Esophagus squamous epithelium (tissue), 5 donors: ENCODE measurements around the gene BACE2. TPM values are rescaled to one million over a fixed set of nuclear protein-coding genes. Genes with fewer than 3 reads are reported as not detected.

Experiments
- DNase-seq: peaks from one replicate; lab custom pipeline; 2025; lab: John Stamatoyannopoulos, UW
- H3K27ac ChIP-seq, 4 donors: fragments of 200-600 bp; sonication (generic); one replicate each; pipeline ENCODE4 v1.5.1; 2016 to 2019; ENCODE audit warnings: mild to moderate bottlenecking in 1 of 4
- H3K27me3 ChIP-seq, 4 donors: fragments of 200-600 bp; sonication (generic); 1 replicate in 3 of 4; 2 replicates in 1 of 4; pipeline versions ENCODE4 v1.5.1 to v1.6.0; 2017 to 2021; ENCODE audit warnings: antibody characterized with exemption in 1 of 4
- H3K36me3 ChIP-seq, 3 donors: fragments of 200-600 bp; sonication (generic); one replicate each; pipeline ENCODE4 v1.5.1; 2016 to 2019
- H3K4me1 ChIP-seq, 3 donors: fragments of 200-600 bp; sonication (generic); one replicate each; pipeline ENCODE4 v1.5.1; 2017 to 2019
- H3K4me3 ChIP-seq, 4 donors: fragments of 200-600 bp; sonication (generic); 1 replicate in 3 of 4; 2 replicates in 1 of 4; pipeline ENCODE4 v1.5.1; 2016 to 2019; ENCODE audit warnings: mild to moderate bottlenecking in 2 of 4, moderate library complexity in 1 of 4
- H3K9me3 ChIP-seq, 3 donors: fragments of 200-600 bp; sonication (generic); one replicate each; pipeline ENCODE4 v1.5.1; 2016 to 2019
- POLR2A ChIP-seq, 4 donors: fragments of 450-650 bp; IDR thresholded peaks; one replicate each; pipeline ENCODE4 v1.6.1; 2017; ENCODE audit warnings: antibody characterized with exemption in 4 of 4, mild to moderate bottlenecking in 4 of 4, moderate library complexity in 3 of 4
- WGBS, 2 donors: methylation state at CpG; one replicate each; pipeline ENCODE4 v1.1.5; 2018; 5-methylcytosine and 5-hydroxymethylcytosine counted together
- intact Hi-C: fragments of 100-400 bp; cut with DNase I; formaldehyde crosslinking; loops from one replicate; pipeline ENCODE4 v1.15.0; 2022
- total RNA-seq, 4 donors: library from RNA; depleted of rRNA; stranded (reverse); fragments of >200 nt; gene quantifications; one replicate each; pipeline ENCODE4 v1.1.0, GENCODE V29; 2016
- TF ChIP-seq, protein P1 (sequence below), 6 experiments: fragments of 450-650 bp in 4 of 6; fragments of 200-600 bp in 2 of 6; sonication (generic) in 2 of 6; IDR thresholded peaks; one replicate each; pipeline ENCODE4 v1.5.1; 2016 to 2019; ENCODE audit warnings: antibody characterized with exemption in 6 of 6, mild to moderate bottlenecking in 4 of 6, moderate library complexity in 4 of 6
- donor health status: DM: yes; HTN: yes; CAD: no.

Gene BACE2
- total RNA-seq, 4 donors from 2014 or later = 32.8 to 51.5 (median 47.1) TPM

DNA sequence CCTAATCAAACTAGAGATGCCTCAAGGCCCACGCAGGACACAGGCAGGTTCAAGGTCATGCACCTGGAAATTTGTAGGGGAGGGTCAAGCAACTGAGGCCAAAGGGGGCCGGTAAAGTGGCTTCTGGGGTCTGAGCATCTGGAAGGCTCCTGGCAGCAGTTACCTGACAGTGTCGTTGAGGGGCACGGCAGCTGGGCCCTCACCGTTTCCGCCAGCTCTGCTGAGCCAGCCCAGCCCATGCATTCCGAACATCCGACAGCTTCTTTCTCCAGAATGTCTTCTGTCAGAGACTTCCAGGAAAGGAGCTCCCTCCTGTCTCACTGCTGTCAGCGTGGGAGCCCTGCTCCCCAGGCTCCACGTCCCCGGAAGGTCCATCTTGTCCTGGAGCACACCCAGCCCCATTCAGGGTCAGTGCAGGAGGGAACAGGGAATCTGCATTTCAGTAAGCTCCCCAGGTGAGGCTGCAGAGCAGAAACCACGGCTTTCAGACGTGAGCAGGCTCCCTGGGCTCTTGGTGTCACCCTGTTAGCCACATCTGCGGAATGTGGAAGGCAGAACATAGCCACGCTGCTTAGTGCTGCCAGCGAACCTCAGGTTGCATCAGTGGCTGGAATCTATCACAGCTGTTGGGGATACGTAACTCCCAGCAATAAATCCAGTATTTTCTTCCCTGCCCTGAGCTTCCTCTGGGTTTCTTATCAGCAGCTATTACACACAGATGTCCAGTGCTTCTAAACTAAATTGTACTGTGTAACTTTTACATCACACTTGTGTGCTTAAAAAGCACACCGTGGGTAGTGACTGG lies 112.4 kb downstream of the BACE2 start:
- TF ChIP-seq POLR2A (IDR thresholded peaks at IDR 0.05) = no peak
- TF ChIP-seq, protein P1, sequence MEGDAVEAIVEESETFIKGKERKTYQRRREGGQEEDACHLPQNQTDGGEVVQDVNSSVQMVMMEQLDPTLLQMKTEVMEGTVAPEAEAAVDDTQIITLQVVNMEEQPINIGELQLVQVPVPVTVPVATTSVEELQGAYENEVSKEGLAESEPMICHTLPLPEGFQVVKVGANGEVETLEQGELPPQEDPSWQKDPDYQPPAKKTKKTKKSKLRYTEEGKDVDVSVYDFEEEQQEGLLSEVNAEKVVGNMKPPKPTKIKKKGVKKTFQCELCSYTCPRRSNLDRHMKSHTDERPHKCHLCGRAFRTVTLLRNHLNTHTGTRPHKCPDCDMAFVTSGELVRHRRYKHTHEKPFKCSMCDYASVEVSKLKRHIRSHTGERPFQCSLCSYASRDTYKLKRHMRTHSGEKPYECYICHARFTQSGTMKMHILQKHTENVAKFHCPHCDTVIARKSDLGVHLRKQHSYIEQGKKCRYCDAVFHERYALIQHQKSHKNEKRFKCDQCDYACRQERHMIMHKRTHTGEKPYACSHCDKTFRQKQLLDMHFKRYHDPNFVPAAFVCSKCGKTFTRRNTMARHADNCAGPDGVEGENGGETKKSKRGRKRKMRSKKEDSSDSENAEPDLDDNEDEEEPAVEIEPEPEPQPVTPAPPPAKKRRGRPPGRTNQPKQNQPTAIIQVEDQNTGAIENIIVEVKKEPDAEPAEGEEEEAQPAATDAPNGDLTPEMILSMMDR (IDR thresholded peaks at IDR 0.05) = no peak
- Histone ChIP-seq H3K36me3 (peaks cover 0 to 17% (median under 1%) of the 10 kb centered on the region in 3 donors), H3K9me3 (no peaks in the 10 kb centered on the region), H3K4me1 (peaks cover 0 to 7% (median 0%) of the 10 kb centered on the region in 3 donors), H3K27me3 (peaks cover 0 to 6% (median 0%) of the 10 kb centered on the region in 4 donors), H3K27ac (no peak overlapping the region), H3K4me3 (no peak overlapping the region)
- intact Hi-C loops = loop anchor here (10.0 kb wide), 1 partner anchor 184 kb away; no protein-coding TSS in a partner anchor
- WGBS, 2 donors = 40 to 78% methylated on average over 9 to 15 of the region's 18 CpGs
- no peak for DNase-seq

DNA sequence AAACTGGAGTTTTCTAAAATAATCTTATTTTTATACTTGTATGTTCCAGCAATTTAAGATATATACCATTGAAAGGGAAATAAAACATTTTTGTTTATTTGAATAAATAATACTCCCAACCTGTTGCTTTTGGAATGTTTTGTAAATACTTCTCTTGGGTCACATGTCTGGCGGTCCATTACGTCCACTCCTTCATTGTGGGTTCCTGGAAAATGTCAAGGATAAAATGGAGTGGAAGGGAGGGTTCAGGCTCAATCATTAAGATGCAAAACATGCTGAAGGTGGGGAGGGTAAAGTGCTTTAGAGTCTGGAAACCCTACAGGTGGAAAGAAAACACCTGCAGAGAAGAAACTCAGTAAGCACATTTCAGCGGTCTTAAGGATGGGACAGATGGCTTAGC lies 114.5 kb downstream of the BACE2 start:
- peaks cover 0 to 7% (median 0%) of the 10 kb centered on the region in 3 donors for H3K4me1 ChIP-seq
- no peak overlapping the region for H3K4me3 ChIP-seq
- no peaks in the 10 kb centered on the region for H3K36me3 ChIP-seq
- H3K27me3 ChIP-seq = peaks cover 0 to 6% (median 0%) of the 10 kb centered on the region in 4 donors
- no peak overlapping the region for H3K27ac ChIP-seq
- 42 to 66% methylated on average over 3 of the region's 3 CpGs for WGBS, 2 donors
- intact Hi-C loops = loop anchor here (10.0 kb wide), 1 partner anchor 182 kb away; no protein-coding TSS in a partner anchor
- H3K9me3 ChIP-seq = no peaks in the 10 kb centered on the region
- DNase-seq = no peak
- TF ChIP-seq, protein P1 (IDR thresholded peaks at IDR 0.05) = no peak
- no peak for TF ChIP-seq POLR2A (IDR thresholded peaks at IDR 0.05)

DNA sequence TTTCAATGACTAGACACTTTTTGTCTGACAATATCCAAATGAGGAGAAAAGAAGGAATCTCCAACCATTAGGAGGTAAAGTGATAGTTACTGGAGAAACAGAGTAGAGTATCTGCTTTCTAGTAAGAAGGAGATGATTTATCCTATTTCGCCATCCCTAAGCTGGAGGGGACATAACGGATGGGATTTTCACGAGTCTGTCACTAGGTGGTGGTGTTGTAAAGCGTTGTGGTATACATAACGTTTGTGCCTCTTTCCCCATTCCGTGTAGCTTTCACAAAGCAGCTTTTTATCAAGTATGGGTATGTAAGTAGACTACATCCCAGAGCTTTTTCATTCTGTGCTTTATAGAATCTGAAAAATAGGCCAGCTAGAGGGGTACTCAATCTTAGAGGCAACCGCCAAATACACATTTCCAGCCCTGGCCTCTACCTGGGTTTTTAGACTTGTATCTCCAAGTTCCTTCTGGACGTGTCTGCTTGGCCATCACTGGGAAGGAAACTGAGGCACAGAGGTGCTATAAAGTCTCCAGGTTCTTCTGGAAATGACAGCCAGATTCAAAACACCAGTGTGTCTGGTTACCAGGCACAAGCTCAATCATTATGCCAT lies 115.4 kb downstream of the BACE2 start:
- intact Hi-C loops = loop anchor here (10.0 kb wide), 1 partner anchor 181 kb away; no protein-coding TSS in a partner anchor

DNA sequence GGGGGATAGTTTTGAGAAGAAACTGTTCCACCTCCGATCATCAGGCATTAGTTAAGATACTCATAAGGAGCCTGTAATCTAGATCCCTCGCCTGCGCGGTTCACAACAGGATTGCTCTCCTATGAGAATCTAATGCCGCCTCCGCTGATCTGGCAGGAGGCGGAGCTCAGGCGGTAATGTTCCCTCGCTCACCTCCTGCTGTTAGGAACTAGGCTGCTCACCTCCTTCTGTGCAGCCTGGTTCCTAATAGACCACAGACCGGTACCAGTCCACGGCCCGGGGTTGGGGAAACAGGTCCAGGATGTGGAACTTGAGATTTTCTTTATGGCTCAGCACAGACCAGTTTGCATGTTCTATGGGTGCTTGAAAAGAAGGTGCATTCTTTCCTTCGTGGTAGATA lies 121.5 kb downstream of the BACE2 start:
- TF ChIP-seq POLR2A (IDR thresholded peaks at IDR 0.05) = no peak
- TF ChIP-seq, protein P1 (IDR thresholded peaks at IDR 0.05) = no peak
- no peaks in the 10 kb centered on the region for H3K9me3 ChIP-seq
- intact Hi-C loops = loop anchor here (10.0 kb wide), 1 partner anchor 175 kb away; no protein-coding TSS in a partner anchor
- no peak overlapping the region for H3K4me3 ChIP-seq
- H3K36me3 ChIP-seq = no peaks in the 10 kb centered on the region
- no peak for DNase-seq
- H3K27me3 ChIP-seq = peaks cover 0 to 28% (median 0%) of the 10 kb centered on the region in 4 donors
- peaks cover 0 to 10% (median 0%) of the 10 kb centered on the region in 3 donors for H3K4me1 ChIP-seq
- WGBS, 2 donors = 60 to 73% methylated on average over 7 to 10 of the region's 13 CpGs
- no peak overlapping the region for H3K27ac ChIP-seq

More for the DNA sequence above, 115.4 kb downstream of the BACE2 start:
- Histone ChIP-seq H3K4me1 (peaks cover 0 to 7% (median 0%) of the 10 kb centered on the region in 3 donors), H3K27ac (no peak overlapping the region), H3K4me3 (no peak overlapping the region), H3K36me3 (no peaks in the 10 kb centered on the region), H3K9me3 (no peaks in the 10 kb centered on the region), H3K27me3 (peaks cover 0 to 6% (median 0%) of the 10 kb centered on the region in 4 donors)
- 15 to 18% methylated on average over 8 of the region's 8 CpGs for WGBS, 2 donors
- no peak for TF ChIP-seq POLR2A (IDR thresholded peaks at IDR 0.05)
- TF ChIP-seq, protein P1 (IDR thresholded peaks at IDR 0.05) = peak; percentile 51 to 90 (median 74)
- no peak for DNase-seq
